ENCODE data around the gene CIAO2B.
A peak's percentile ranks its signal among the peaks of the same experiment; 100 is the strongest.

DNA sequence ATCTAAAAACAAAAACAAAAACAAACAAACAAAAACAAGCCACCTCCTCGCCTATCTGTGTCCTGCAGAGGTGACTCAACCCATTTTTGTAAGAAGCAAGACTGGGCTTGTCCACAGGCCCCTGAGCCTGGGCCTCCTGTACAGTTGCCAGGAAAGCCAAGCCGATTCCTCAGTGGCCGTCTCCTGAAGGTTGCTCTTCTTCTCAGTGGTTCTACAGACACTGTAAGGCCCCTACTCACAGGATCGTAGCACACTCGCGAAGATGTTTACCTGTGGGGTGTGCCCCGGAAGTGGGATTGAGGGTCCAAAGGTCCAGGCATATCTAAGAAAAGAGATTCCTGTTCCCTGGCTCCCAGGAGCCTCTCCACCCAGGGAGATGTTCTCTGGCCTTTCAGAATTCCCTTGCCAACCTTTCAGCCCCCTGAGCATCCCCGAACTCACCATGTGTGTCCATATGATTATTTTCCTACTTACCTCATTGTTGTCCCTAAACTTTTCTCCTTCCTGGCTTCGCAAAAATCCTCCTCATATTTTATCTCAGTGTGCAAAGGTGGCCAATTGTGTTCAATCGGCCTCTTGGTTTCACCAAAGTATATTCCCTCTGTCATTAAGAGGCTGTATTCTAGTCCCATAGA, 19.4 kb upstream of the CIAO2B start:
- TF ChIP-seq EP300 (IDR thresholded peaks at IDR 0.05) (no peak), POLR2A (IDR thresholded peaks at IDR 0.05) (peak in 1 of 2 donors; percentile 9)

Measured in sigmoid colon (tissue), 4 donors.